ENCODE data around the gene RBFOX1.

- TF ChIP-seq POLR2AphosphoS5 (IDR thresholded peaks at IDR 0.05) (no peak), EZH2 (IDR thresholded peaks at IDR 0.05; ENCODE audit: borderline replicate concordance, insufficient read depth, low read length, poor library complexity, severe bottlenecking) (no peak), SMC3 (conservative IDR thresholded peaks at IDR 0.05; ENCODE audit: poor library complexity) (no peak), RAD21 (conservative IDR thresholded peaks at IDR 0.05) (no peak)
- TF ChIP-seq, protein P1, sequence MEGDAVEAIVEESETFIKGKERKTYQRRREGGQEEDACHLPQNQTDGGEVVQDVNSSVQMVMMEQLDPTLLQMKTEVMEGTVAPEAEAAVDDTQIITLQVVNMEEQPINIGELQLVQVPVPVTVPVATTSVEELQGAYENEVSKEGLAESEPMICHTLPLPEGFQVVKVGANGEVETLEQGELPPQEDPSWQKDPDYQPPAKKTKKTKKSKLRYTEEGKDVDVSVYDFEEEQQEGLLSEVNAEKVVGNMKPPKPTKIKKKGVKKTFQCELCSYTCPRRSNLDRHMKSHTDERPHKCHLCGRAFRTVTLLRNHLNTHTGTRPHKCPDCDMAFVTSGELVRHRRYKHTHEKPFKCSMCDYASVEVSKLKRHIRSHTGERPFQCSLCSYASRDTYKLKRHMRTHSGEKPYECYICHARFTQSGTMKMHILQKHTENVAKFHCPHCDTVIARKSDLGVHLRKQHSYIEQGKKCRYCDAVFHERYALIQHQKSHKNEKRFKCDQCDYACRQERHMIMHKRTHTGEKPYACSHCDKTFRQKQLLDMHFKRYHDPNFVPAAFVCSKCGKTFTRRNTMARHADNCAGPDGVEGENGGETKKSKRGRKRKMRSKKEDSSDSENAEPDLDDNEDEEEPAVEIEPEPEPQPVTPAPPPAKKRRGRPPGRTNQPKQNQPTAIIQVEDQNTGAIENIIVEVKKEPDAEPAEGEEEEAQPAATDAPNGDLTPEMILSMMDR (IDR thresholded peaks at IDR 0.05; ENCODE audit: poor library complexity, severe bottlenecking), result no peak
Measured at GRCh38 chr16:7366041-7366440, 33.4 kb downstream of the RBFOX1 start.
